Liver (tissue), 9 donors: Measurements from ENCODE around the gene LHFPL2. TPM values are rescaled to one million over a fixed set of nuclear protein-coding genes. Genes with fewer than 3 reads are reported as not detected.

Experiments used
- DNase-seq: peaks from one replicate; pipeline ENCODE4 v3.0.0-alpha.2; 2017; ENCODE audit warnings: low spot score
- H3K27ac ChIP-seq, 2 donors: one replicate each; pipeline ENCODE4 v1.7.0; 2013; ENCODE audit warnings: inconsistent platforms in 2 of 2, low read length in 2 of 2, control low read depth in 1 of 2, low read depth in 1 of 2, mild to moderate bottlenecking in 1 of 2
- H3K27me3 ChIP-seq, 4 donors: one replicate each; pipeline versions ENCODE4 v1.6.1 to v1.7.0; 2013; ENCODE audit warnings: low read length in 3 of 4, inconsistent platforms in 1 of 4, mild to moderate bottlenecking in 1 of 4, moderate library complexity in 1 of 4; ENCODE audit not compliant: control insufficient read depth in 4 of 4, insufficient read depth in 4 of 4
- H3K36me3 ChIP-seq, 4 donors: one replicate each; pipeline versions ENCODE4 v1.6.1 to v1.7.0; 2013; ENCODE audit warnings: low read length in 3 of 4, mild to moderate bottlenecking in 3 of 4, low read depth in 1 of 4, moderate library complexity in 1 of 4; ENCODE audit not compliant: control insufficient read depth in 4 of 4, insufficient read depth in 3 of 4
- H3K4me1 ChIP-seq, 4 donors: one replicate each; pipeline versions ENCODE4 v1.6.1 to v1.7.0; 2013; ENCODE audit warnings: low read length in 3 of 4, mild to moderate bottlenecking in 3 of 4, moderate library complexity in 1 of 4; ENCODE audit not compliant: control insufficient read depth in 4 of 4, insufficient read depth in 4 of 4
- H3K4me3 ChIP-seq, 3 donors: one replicate each; pipeline versions ENCODE4 v1.6.1 to v1.7.0; 2013; ENCODE audit warnings: low read length in 3 of 3, control low read depth in 1 of 3, low read depth in 1 of 3, mild to moderate bottlenecking in 1 of 3
- H3K9ac ChIP-seq, 2 donors: one replicate each; pipeline ENCODE4 v1.7.0; 2013; ENCODE audit warnings: low read length in 2 of 2, mild to moderate bottlenecking in 2 of 2, moderate library complexity in 2 of 2, control low read depth in 1 of 2, low read depth in 1 of 2
- H3K9me3 ChIP-seq, 4 donors: one replicate each; pipeline versions ENCODE4 v1.6.1 to v1.7.0; 2013; ENCODE audit warnings: low read length in 3 of 4; ENCODE audit not compliant: control insufficient read depth in 4 of 4
- FOXA1 ChIP-seq: IDR thresholded peaks from 2 replicates; pipeline ENCODE4 v1.6.1; 2016; ENCODE audit warnings: antibody characterized with exemption
- FOXA2 ChIP-seq: IDR thresholded peaks from 2 replicates; pipeline ENCODE4 v1.6.1; 2016; ENCODE audit warnings: antibody characterized with exemption
- GABPA ChIP-seq, 2 donors: IDR thresholded peaks in 1 of 2; conservative IDR thresholded peaks in 1 of 2; 2 replicates each; pipeline ENCODE4 v1.6.1; 2016; ENCODE audit warnings: antibody characterized with exemption in 2 of 2, mild to moderate bottlenecking in 1 of 2, moderate library complexity in 1 of 2
- HNF4A ChIP-seq, 2 donors: conservative IDR thresholded peaks; 2 replicates each; pipeline ENCODE4 v1.6.1; 2016; ENCODE audit warnings: antibody characterized with exemption in 2 of 2, mild to moderate bottlenecking in 2 of 2
- HNF4G ChIP-seq: IDR thresholded peaks from 2 replicates; pipeline ENCODE4 v1.6.1; 2016; ENCODE audit warnings: antibody characterized with exemption
- JUND ChIP-seq, 2 donors: IDR thresholded peaks; 2 replicates each; pipeline ENCODE4 v1.6.1; 2016; ENCODE audit warnings: antibody characterized with exemption in 2 of 2
- NR2F2 ChIP-seq: IDR thresholded peaks from 2 replicates; pipeline ENCODE4 v1.6.1; 2016; ENCODE audit warnings: antibody characterized with exemption
- RXRA ChIP-seq, 2 donors: IDR thresholded peaks; 2 replicates each; pipeline ENCODE4 v1.6.1; 2017 to 2018; ENCODE audit warnings: antibody characterized with exemption in 2 of 2, mild to moderate bottlenecking in 1 of 2
- SP1 ChIP-seq: IDR thresholded peaks from 2 replicates; pipeline ENCODE4 v1.6.1; 2018; ENCODE audit warnings: antibody characterized with exemption, mild to moderate bottlenecking
- TAF1 ChIP-seq: conservative IDR thresholded peaks from 2 replicates; pipeline ENCODE4 v1.6.1; 2016; ENCODE audit warnings: antibody characterized with exemption, mild to moderate bottlenecking
- YY1 ChIP-seq: IDR thresholded peaks from 2 replicates; pipeline ENCODE4 v1.6.1; 2016; ENCODE audit warnings: antibody characterized with exemption, mild to moderate bottlenecking
- WGBS: extraction: QIAGEN DNeasy Blood & Tissue Kit; methylation state at CpG from one replicate; pipeline ENCODE4 v1.1.7; 2013; 5-methylcytosine and 5-hydroxymethylcytosine counted together
- polyA plus RNA-seq, 2 donors: library from polyadenylated mRNA; stranded (reverse) in 1 of 2; unstranded in 1 of 2; fragments of 200-250 nt in 1 of 2; fragments of >200 nt in 1 of 2; fragmentation: Nextera tagmentation in 1 of 2; extraction: Ambion mirVana in 1 of 2; gene quantifications; one replicate each; pipeline versions ENCODE4 v1.2.1 to v1.2.3, GENCODE V29; 2013 to 2015
- total RNA-seq, 2 donors: library from RNA; depleted of rRNA; stranded (reverse); fragments of >200 nt; gene quantifications; one replicate each; pipeline ENCODE4 v1.2.3, GENCODE V29; 2014
- TF ChIP-seq, protein P1 (sequence below): IDR thresholded peaks from 2 replicates; pipeline ENCODE4 v1.6.1; 2016; ENCODE audit warnings: antibody characterized with exemption
- TF ChIP-seq, protein P2 (sequence below): IDR thresholded peaks from 2 replicates; pipeline ENCODE4 v1.6.1; 2016; ENCODE audit warnings: antibody characterized with exemption, mild to moderate bottlenecking
- TF ChIP-seq, protein P3 (sequence below): IDR thresholded peaks from 2 replicates; pipeline ENCODE4 v1.6.1; 2016; ENCODE audit warnings: antibody characterized with exemption
- donor health status: healthy.
- donor health status: healthy.
- donor health status: healthy.
- donor health status: healthy.
- donor health status: healthy.

LHFPL2 gene
- total and polyA plus RNA-seq, 4 donors = 1.6 to 9.4 (median 5.6) TPM

DNA sequence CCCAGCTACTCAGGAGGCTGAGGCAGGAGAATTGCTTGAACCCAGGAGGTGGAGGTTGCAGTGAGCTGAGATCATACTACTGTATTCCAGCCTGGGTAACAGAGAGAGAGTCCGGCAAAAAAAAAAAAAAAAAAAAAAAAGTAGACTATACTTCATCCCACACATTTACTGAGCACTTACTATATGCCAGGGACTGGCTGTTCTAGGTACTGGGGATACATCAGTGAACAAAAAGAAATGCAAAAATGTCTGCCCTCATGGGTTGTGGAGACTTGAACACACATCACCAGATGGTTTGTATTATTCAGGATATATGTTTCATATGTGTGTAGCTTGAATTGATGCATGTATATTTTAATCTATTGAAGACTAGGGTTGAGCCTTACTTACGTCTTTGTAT lies 2.9 kb upstream of the LHFPL2 start:
- no peak for DNase-seq
- Histone ChIP-seq H3K36me3 (no peaks in the 10 kb centered on the region), H3K27me3 (peaks cover 0 to 4% (median 2%) of the 10 kb centered on the region in 4 donors), H3K4me1 (peaks cover 8 to 13% (median 12%) of the 10 kb centered on the region in 4 donors), H3K9me3 (no peaks in the 10 kb centered on the region), H3K9ac (no peak overlapping the region), H3K4me3 (no peak overlapping the region), H3K27ac (no peak overlapping the region)
- no peak for TF ChIP-seq FOXA2
- TF ChIP-seq, protein P1, sequence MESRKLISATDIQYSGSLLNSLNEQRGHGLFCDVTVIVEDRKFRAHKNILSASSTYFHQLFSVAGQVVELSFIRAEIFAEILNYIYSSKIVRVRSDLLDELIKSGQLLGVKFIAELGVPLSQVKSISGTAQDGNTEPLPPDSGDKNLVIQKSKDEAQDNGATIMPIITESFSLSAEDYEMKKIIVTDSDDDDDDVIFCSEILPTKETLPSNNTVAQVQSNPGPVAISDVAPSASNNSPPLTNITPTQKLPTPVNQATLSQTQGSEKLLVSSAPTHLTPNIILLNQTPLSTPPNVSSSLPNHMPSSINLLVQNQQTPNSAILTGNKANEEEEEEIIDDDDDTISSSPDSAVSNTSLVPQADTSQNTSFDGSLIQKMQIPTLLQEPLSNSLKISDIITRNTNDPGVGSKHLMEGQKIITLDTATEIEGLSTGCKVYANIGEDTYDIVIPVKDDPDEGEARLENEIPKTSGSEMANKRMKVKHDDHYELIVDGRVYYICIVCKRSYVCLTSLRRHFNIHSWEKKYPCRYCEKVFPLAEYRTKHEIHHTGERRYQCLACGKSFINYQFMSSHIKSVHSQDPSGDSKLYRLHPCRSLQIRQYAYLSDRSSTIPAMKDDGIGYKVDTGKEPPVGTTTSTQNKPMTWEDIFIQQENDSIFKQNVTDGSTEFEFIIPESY = no peak
- no peak for TF ChIP-seq HNF4A (conservative IDR thresholded peaks at IDR 0.05)
- TF ChIP-seq NR2F2 = no peak
- no peak for TF ChIP-seq GABPA (IDR thresholded peaks at IDR 0.05 in 1 of 2, conservative IDR thresholded peaks at IDR 0.05 in 1 of 2)
- no peak for TF ChIP-seq YY1
- TF ChIP-seq, protein P2, sequence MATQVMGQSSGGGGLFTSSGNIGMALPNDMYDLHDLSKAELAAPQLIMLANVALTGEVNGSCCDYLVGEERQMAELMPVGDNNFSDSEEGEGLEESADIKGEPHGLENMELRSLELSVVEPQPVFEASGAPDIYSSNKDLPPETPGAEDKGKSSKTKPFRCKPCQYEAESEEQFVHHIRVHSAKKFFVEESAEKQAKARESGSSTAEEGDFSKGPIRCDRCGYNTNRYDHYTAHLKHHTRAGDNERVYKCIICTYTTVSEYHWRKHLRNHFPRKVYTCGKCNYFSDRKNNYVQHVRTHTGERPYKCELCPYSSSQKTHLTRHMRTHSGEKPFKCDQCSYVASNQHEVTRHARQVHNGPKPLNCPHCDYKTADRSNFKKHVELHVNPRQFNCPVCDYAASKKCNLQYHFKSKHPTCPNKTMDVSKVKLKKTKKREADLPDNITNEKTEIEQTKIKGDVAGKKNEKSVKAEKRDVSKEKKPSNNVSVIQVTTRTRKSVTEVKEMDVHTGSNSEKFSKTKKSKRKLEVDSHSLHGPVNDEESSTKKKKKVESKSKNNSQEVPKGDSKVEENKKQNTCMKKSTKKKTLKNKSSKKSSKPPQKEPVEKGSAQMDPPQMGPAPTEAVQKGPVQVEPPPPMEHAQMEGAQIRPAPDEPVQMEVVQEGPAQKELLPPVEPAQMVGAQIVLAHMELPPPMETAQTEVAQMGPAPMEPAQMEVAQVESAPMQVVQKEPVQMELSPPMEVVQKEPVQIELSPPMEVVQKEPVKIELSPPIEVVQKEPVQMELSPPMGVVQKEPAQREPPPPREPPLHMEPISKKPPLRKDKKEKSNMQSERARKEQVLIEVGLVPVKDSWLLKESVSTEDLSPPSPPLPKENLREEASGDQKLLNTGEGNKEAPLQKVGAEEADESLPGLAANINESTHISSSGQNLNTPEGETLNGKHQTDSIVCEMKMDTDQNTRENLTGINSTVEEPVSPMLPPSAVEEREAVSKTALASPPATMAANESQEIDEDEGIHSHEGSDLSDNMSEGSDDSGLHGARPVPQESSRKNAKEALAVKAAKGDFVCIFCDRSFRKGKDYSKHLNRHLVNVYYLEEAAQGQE = no peak
- TF ChIP-seq RXRA (IDR thresholded peaks at IDR 0.05) = no peak
- TF ChIP-seq JUND (IDR thresholded peaks at IDR 0.05) = no peak
- TF ChIP-seq FOXA1 = no peak
- 92% methylated on average over 2 of the region's 2 CpGs for WGBS

DNA sequence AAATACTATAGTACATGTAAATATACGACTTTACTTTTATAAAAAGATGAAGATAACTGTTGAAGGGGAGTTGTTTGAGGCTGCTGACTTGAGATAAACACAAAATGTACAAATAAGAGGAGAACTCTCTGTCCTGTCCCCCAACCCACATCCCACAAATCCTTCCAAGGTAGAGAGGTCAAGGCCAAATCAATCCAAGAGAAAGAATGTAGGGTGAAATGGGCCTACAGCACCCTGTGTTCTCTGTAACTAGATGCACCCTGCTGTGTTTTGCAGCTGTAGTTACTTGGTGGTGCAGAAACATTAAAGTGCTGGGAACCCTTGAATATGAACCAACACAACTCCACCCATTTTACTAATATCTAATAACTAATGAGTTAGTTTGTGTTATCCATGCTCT lies 2.0 kb upstream of the LHFPL2 start:
- TF ChIP-seq GABPA (IDR thresholded peaks at IDR 0.05 in 1 of 2, conservative IDR thresholded peaks at IDR 0.05 in 1 of 2) (no peak), HNF4G (no peak), SP1 (no peak), TAF1 (no peak), RXRA (IDR thresholded peaks at IDR 0.05) (no peak)
- TF ChIP-seq, protein P2 = no peak
- TF ChIP-seq, protein P1 = no peak
- TF ChIP-seq, protein P3, sequence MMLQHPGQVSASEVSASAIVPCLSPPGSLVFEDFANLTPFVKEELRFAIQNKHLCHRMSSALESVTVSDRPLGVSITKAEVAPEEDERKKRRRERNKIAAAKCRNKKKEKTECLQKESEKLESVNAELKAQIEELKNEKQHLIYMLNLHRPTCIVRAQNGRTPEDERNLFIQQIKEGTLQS = no peak
- H3K9ac ChIP-seq = no peak overlapping the region
- DNase-seq = no peak
- H3K27ac ChIP-seq = no peak overlapping the region
- H3K36me3 ChIP-seq = no peaks in the 10 kb centered on the region
- WGBS = 96% methylated on average over 1 of the region's 1 CpG
- H3K9me3 ChIP-seq = no peaks in the 10 kb centered on the region
- peaks cover 0 to 9% (median 2%) of the 10 kb centered on the region in 4 donors for H3K27me3 ChIP-seq
- peaks cover 8 to 13% (median 12%) of the 10 kb centered on the region in 4 donors for H3K4me1 ChIP-seq
- H3K4me3 ChIP-seq = no peak overlapping the region
